DMS79 (cell line): ENCODE measurements around the gene RNLS.

Experiments used
- DNase-seq: peaks from one replicate; lab custom pipeline; 2025; lab: John Stamatoyannopoulos, UW

Gene RNLS

GRCh38 chr10:88474884-88475844, 108.0 kb downstream of the RNLS start:
- DNase-seq = no peak

GRCh38 chr10:88473989-88474883, 108.9 kb downstream of the RNLS start:
- DNase-seq = peak; percentile 36

GRCh38 chr10:88472540-88472939, 110.6 kb downstream of the RNLS start:
- DNase-seq = no peak

- no peak for DNase-seq
These were observed 111.2 kb downstream of the RNLS start for GRCh38 chr10:88471899-88472298.

- DNase-seq = no peak
These were observed 115.2 kb downstream of the RNLS start for GRCh38 chr10:88467835-88468485.

- DNase-seq = no peak
These were observed 116.3 kb downstream of the RNLS start for GRCh38 chr10:88466786-88467185.

GRCh38 chr10:88465765-88466164, 117.4 kb downstream of the RNLS start:
- no peak for DNase-seq

GRCh38 chr10:88463811-88464210, 119.3 kb downstream of the RNLS start:
- DNase-seq = no peak

- no peak for DNase-seq
These were observed 121.7 kb downstream of the RNLS start for GRCh38 chr10:88461426-88461825.

GRCh38 chr10:88459530-88459929, 123.6 kb downstream of the RNLS start:
- DNase-seq = no peak

- no peak for DNase-seq
These were observed 124.9 kb downstream of the RNLS start for GRCh38 chr10:88458209-88458608.

GRCh38 chr10:88457660-88458059, 125.5 kb downstream of the RNLS start:
- DNase-seq = no peak

GRCh38 chr10:88456730-88457129, 126.4 kb downstream of the RNLS start:
- DNase-seq = no peak

- no peak for DNase-seq
These were observed 127.3 kb downstream of the RNLS start for GRCh38 chr10:88455831-88456230.

GRCh38 chr10:88450201-88450600, 132.9 kb downstream of the RNLS start:
- DNase-seq = no peak

GRCh38 chr10:88442716-88443115, 140.4 kb downstream of the RNLS start:
- no peak for DNase-seq

GRCh38 chr10:88440541-88440940, 142.6 kb downstream of the RNLS start:
- no peak for DNase-seq

GRCh38 chr10:88439932-88440331, 143.2 kb downstream of the RNLS start:
- DNase-seq = peak; percentile 62

GRCh38 chr10:88437411-88437810, 145.7 kb downstream of the RNLS start:
- DNase-seq = no peak

- no peak for DNase-seq
These were observed 149.4 kb downstream of the RNLS start for GRCh38 chr10:88433565-88434186.

GRCh38 chr10:88431103-88431502, 152.0 kb downstream of the RNLS start:
- no peak for DNase-seq

- DNase-seq = no peak
These were observed 154.1 kb downstream of the RNLS start for GRCh38 chr10:88428976-88429375.
